ELR (cell line): ENCODE results near the gene GPATCH8.

Experiments used
- DNase-seq: peaks from one replicate; pipeline ENCODE4 v3.0.0-alpha.2; 2015; ENCODE audit warnings: low read depth

GPATCH8 gene

GRCh38 chr17:44354582-44355561 lies 148.3 kb downstream of the GPATCH8 start:
- no peak for DNase-seq

GRCh38 chr17:44353672-44354331 lies 149.4 kb downstream of the GPATCH8 start:
- DNase-seq = peak; percentile 22

GRCh38 chr17:44352828-44353671 lies 150.2 kb downstream of the GPATCH8 start:
- no peak for DNase-seq

GRCh38 chr17:44351961-44352827 lies 151.0 kb downstream of the GPATCH8 start:
- DNase-seq = no peak

- DNase-seq = no peak
Measured at GRCh38 chr17:44351464-44351863, 151.7 kb downstream of the GPATCH8 start.

GRCh38 chr17:44350733-44351226 lies 152.4 kb downstream of the GPATCH8 start:
- peak; percentile 74 for DNase-seq

GRCh38 chr17:44349553-44350070 lies 153.6 kb downstream of the GPATCH8 start:
- DNase-seq = no peak

GRCh38 chr17:44348988-44349364 lies 154.2 kb downstream of the GPATCH8 start:
- DNase-seq = no peak

GRCh38 chr17:44348234-44348987 lies 154.8 kb downstream of the GPATCH8 start:
- peak; percentile 78 for DNase-seq
